Neural progenitor cell (in vitro differentiated cells): Measurements from ENCODE around the gene SLC2A11.
A peak's percentile ranks its signal among the peaks of the same experiment; 100 is the strongest.

Experiments
- EZH2 ChIP-seq: fragments of 200-600 bp; sonication (generic); IDR thresholded peaks from 2 replicates; pipeline ENCODE4 v1.6.1; 2017; ENCODE audit warnings: antibody characterized with exemption, mild to moderate bottlenecking, moderate library complexity
- EZH2phosphoT487 ChIP-seq: fragments of 200-600 bp; sonication (generic); IDR thresholded peaks from 2 replicates; pipeline ENCODE4 v1.6.1; 2017; ENCODE audit warnings: antibody characterized with exemption
- TF ChIP-seq, protein P1 (sequence below): fragments of 200-600 bp; sonication (generic); IDR thresholded peaks from 2 replicates; pipeline ENCODE4 v1.5.1; 2017; ENCODE audit warnings: antibody characterized with exemption, mild to moderate bottlenecking

DNA sequence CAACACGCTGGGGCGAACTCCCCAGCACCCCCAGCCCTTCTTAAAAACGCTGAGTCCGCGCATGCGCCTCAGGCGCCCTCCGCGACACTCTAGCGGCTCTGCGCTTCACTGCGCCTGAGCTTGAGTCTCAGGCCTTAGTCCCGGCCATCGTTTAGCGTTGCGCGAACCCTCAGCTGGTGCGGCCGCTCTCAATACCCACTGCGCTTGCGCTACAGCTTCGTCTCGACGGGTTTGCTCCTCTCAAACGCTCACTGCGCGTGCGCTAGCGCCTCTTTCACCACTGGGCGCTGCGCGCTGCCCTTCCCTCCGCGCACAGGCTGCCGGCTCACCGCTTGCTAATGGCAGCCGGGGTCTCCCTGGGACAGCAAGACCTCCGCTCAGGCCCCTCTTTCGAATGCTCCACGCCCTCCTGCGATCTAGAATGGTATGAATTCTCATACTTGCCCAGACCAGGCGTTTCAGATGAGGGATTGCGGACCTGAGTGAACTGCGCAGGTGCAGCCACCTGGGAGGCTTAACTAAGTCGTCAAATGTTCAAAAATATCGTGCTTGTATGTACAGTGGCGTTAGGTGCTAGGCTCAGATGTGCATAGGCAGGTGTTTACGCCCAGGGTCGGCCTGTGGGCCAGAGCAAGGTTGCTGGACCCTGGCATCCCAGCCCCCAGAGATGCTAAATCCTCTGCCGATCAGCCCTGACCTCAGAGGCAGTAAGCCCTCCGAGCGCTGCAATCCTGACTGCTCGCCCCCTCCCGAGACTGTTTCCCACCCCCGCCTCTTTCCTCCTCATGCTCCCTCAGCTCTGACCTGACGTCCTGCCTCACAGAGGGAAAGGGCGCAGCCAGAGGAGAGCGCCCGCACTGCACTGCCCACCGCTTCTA lies at the start of gene SLC2A11:
- TF ChIP-seq, protein P1, sequence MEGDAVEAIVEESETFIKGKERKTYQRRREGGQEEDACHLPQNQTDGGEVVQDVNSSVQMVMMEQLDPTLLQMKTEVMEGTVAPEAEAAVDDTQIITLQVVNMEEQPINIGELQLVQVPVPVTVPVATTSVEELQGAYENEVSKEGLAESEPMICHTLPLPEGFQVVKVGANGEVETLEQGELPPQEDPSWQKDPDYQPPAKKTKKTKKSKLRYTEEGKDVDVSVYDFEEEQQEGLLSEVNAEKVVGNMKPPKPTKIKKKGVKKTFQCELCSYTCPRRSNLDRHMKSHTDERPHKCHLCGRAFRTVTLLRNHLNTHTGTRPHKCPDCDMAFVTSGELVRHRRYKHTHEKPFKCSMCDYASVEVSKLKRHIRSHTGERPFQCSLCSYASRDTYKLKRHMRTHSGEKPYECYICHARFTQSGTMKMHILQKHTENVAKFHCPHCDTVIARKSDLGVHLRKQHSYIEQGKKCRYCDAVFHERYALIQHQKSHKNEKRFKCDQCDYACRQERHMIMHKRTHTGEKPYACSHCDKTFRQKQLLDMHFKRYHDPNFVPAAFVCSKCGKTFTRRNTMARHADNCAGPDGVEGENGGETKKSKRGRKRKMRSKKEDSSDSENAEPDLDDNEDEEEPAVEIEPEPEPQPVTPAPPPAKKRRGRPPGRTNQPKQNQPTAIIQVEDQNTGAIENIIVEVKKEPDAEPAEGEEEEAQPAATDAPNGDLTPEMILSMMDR, result peak; percentile 44
- no peak for TF ChIP-seq EZH2phosphoT487
- TF ChIP-seq EZH2, result no peak
